SKM-1 treated with dmso at 0.1 percent for 144 hours (cell line): Measurements from ENCODE around the gene GRK2.
A peak's percentile ranks its signal among the peaks of the same experiment; 100 is the strongest.
"Not testable (repeated sequence)": the region's sequence is repeated elsewhere in the genome, so short reads cannot be mapped to it uniquely, and the experiment has no call there.

Experiments
- DNase-seq: peaks from one replicate; lab custom pipeline; 2025; ENCODE audit not compliant: unreplicated experiment; lab: John Stamatoyannopoulos, UW

Gene GRK2

DNA sequence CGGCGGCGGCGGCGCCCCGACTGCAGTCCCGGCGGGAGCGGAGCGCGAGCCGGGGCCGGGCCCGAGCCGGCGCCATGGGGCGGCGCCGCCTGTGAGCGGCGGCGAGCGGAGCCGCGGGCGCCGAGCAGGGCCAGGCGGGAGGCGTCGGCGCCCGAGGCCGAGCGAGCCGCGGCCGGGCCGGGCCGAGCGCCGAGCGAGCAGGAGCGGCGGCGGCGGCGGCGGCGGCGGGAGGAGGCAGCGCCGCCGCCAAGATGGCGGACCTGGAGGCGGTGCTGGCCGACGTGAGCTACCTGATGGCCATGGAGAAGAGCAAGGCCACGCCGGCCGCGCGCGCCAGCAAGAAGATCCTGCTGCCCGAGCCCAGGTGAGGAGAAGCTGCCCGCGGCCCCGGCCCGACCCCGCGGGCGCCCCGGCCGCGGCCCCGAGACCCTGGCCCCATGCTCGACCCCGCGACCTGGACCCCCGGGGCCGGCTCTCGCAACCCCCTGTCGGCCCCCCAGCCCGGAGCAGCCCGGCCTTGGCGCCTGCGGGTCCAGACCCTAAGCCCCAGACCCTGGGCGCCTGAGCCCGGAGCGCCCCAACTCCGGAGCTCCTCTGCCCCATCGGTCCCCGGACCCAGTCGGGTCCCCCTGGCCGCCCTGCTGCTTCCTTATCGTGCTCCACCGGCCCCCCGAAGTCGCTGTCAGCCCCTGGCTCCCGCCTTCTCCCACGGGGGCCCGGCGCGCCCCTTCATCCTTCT, at the start of gene GRK2:
Gene GRK2, plus strand, starts transcription at position 25 of the 739 bp plus-strand sequence. Its CDS starts 227 bp downstream, at position 252.
- peak; percentile 36 for DNase-seq

DNA sequence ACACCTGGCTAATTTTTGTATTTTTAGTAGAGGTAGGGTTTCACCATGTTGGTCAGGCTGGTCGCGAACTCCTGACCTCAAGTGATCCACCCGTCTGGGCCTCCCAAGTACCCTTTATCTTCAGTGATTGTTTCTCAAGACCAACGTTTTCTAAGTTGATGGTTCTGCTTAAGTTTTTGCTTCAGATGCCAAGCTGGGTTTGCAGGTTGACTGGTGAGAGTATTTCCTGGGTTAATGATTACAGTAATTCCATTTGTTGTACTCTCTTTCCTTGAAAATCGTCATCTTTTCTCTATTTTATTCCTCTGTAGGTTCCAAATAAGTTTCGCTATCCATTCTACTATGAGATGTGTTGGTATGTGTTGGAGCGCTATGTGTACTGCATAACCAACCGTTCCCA, 38.5 kb upstream of the GRK2 start:
- no peak for DNase-seq

DNA sequence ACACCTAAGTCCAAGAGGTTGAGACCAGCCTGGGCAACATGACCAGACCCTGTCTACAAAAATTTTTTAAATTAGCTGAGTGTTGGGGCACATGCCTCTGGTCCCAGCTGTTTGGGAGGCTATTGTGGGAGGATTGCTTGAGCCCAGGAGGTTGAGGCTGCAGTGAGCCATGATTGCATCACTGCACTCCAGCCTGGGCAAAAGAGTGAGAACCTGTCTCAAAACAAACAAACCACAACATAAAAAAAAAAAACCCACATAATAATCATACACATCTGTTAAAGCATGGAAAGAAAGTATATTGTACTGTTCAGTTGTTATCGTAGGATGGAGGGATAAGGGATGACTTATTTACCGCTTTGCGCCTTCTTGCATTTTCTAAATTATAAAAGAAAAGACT, 35.9 kb upstream of the GRK2 start:
- DNase-seq = no peak

DNA sequence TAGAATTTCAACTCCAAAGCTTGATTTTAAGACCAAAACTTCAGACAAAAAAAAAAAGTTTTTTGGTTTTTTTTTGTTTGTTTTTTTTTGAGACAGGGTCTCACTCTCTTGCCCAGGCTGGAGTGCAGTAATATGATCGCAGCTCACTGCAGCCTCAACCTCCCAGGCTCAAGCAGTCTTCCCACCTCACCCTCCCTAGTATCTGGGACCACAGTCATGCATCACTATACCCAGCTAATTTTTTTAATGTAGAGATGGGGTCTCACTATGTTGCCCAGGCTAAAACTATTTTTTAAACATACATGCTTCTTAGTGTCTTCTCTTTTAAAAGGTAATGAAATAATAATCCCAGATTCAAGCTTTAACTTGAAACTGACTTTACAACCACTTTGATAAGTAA, 35.4 kb upstream of the GRK2 start:
- DNase-seq = no peak

DNA sequence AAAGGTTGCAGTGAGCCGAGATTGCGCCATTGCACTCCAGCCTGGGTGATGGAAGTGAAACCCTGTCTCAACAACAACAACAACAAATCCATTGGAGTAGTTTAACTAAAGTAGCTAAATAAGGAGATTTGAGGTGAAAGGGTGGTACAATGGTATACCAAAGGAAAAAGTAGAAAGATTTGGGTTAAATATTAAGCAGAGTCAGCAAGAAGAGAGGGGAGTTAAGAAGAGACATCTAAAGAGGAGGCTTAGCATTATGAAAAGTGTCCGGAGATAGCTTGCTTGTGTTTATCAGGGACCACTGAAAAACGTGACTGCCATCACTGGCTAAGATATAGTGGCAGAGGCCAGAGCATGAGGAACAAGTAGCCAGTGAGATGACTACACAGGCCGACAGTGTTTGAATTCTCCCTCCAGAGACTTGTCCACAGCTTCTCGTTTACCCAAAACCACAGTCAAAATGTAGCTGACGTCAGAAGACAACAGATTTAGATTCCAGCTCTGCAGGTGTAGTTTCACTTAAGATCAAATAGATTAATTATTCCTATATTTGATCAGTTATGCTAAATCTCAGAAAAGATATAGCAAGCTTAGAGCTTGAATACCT, 32.6 kb upstream of the GRK2 start:
- no peak for DNase-seq

DNA sequence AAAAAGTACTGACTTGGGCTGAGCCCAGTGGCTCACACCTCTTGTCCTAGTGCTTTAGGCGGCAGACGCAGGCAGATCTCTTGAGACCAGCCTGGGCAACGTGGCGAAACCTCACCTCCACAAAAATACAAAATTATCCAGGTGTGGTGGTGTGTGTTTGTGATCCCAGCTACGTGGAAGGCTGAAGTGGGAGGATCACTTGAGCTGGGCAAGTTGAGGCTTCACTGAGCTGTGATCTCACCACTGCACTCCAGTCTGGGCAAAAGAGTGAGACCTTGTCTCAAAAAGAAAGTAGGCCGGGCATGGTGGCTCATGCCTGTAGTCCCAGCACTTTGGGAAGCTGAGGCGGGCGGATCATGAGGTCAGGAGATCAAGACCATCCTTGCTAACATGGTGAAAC, 31.7 kb upstream of the GRK2 start:
- DNase-seq = not testable (repeated sequence)

DNA sequence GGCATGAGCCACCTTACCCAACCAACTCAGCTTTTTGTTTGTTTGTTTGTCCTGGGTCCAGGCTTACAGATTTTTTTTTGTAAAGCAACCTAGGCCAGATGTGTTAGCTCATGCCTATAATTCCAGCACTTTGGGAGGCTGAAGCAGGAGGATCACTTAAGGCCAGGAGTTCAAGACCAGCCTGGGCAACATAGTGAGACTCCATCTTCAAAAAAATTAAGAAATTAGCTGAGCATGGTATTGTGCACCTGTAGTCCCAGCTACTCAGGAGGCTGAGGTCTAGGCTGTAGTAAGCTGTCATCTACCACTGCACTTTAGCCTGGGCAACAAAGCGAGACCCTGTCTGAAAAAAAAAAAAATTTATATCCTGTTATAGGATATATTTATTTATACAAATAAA, 28.7 kb upstream of the GRK2 start:
- no peak for DNase-seq

DNA sequence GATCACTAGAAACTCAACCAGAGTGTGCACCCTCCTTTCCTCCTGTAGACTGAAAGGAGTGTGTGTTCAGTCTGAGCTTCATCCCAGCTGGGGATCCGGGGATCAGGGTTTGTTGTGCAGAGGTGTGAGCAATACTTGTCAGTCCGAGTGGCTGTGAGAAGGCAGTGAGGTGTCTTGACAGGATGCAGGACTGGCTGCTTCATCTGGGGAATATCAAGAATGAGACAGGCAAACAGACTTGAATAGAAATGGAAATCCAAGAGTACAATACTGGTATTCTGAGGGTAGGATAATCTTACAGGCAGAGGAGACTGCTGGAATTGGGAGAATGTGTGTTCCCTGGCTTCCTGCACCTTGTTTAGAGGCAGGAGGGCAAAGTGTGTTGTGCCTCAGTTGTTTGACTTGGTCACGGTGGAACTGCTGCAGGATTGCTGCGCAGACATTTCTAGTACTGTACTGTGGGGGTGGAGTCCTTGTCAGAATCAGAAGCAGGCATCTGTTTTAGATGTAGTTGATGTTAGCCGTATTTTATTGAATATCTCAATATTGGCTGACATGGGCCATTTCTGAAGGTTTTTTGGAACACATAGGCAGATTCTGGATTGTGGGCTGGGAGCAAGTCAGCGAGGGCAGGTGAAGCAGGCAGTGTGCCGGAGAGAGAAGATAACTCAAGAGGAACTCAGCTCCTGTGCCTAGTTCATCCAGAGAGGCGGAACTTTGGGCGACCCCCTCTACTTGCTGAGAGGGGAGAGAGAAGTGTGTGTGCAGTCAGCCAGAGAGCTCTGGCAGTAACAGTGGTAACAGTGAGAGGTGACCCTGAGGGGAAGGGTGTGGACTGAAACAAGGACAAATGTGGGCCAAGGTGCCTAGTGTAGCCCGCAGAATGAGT, 27.1 kb upstream of the GRK2 start:
- DNase-seq = no peak

DNA sequence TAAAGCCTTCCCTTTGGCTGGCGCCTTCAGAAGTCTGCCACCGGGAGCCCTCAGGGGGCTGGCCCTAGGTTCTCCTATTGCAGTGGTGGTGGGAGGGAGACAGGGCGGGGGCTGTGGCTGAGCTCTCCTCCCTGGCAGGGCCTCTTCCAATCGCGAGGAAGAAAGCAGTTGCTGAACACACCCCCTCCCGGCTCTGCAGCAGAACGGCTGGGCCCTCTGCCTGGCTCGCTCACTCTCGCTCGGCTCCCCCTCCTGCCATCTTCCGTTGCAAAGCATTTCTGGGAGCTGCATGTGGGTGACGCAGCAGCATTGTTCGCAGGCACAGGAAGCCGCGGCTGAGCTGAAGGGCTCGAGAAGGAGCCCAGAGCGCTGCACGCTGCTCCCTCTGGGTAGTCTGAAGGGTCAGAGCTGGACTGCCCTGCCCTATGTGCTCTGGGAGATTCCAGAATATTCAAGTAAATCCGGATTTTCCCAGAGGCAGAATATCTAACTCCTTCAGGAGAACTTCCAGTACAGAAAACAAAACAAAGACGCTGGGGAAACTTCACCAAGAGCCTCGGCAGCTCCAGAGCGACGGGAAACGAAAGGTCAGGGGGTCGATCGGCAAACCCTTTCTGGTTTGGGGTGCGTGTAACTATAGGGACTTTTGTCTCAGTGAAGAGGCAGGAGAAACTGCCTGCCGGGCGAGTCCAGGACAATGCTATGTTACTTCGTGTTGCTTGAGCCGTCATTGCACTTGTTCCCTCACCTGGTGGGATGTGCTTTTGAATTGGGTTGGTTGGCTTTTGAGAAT, 26.3 kb upstream of the GRK2 start:
- DNase-seq = peak; percentile 99

DNA sequence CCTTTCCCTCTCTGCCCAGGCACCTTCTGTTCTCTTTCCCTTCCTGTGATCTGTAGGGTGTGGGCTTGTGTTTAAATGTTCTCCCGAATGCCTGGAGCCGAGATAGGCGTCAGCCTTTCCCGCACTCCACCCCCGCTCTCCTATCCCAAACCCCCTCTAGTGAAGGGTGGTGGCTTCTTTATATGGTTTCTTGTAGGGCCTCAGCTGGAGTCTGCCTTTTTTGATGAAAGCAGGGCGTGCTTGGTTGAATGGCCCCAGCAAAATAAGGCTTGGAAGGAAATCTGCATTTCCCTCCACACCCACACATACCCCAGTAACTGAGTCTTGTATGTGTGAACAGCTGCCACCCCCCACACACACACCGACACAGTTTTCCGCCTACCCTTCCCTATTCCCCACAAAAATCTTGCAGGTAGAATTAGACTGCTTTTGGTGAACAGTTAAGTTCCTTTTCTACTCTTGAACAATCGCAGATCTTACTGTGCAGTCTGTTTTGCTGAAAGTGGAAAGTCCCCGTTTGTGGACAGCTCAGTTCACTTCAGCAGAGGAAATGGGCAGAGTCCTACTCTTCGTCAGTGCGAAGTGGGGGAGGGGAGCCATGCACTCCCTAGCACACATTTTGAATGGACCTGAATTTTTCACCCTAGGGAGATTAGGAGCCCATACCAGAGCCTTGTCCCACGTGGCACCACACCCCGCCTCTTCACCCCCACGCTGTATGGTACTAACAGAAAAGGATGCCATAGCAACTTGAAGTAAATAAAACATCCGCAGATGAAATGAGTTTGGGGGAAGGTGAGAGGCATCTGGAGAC, 25.5 kb upstream of the GRK2 start:
- DNase-seq = peak; percentile 29

DNA sequence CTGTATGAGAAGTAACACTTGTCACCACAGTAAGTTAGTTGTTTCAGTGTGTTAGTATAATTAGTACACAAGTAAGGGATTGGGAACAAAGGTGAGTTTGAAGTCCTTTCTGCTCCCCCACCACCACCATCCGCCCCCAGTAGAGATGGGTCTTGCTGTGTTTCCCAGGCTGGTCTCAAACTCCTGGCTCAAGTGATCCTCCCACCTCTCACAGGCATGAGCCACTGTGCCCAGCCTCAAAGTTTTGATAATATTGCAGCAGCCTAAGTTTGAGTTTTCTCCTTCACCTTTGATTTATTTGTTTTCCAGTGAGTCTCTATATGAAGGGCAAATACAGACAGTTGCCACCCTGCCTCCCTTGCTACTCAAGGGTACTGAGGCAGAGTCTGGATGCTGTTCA, 23.7 kb upstream of the GRK2 start:
- DNase-seq = no peak

DNA sequence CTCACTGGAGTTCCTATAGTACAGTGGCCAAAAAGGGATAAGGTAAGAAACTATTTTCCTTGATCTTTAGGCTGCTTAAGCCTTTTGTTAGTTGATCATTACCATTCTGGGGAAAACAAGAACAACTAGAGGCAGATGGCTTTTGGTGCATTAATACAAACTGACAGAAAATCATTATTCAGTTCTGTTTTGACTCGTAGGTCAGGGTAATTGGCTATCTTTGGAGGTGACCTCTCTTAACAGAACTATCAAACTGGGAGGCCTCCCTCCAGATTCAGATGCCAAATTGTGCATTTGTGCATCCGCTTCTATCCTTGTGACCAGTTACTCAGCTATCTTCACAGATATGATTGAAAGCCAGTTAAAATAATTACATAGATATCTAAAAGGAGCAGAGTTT, 23.2 kb upstream of the GRK2 start:
- no peak for DNase-seq

DNA sequence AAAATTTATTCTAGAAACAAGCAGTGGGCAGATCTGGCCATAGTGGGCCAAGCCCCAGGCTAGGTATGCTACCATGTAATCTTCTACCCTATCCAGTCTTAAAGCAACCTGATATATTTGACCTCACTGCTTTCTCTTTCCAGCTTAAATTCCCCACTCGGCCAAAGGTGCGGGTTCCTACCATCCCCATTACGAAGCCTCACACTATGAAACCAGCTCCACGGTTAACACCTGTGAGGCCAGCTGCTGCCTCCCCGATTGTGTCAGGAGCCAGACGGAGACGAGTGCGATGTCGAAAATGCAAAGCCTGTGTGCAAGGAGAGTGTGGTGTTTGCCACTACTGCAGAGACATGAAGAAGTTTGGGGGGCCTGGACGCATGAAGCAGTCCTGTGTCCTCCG, 21.2 kb upstream of the GRK2 start:
- no peak for DNase-seq

DNA sequence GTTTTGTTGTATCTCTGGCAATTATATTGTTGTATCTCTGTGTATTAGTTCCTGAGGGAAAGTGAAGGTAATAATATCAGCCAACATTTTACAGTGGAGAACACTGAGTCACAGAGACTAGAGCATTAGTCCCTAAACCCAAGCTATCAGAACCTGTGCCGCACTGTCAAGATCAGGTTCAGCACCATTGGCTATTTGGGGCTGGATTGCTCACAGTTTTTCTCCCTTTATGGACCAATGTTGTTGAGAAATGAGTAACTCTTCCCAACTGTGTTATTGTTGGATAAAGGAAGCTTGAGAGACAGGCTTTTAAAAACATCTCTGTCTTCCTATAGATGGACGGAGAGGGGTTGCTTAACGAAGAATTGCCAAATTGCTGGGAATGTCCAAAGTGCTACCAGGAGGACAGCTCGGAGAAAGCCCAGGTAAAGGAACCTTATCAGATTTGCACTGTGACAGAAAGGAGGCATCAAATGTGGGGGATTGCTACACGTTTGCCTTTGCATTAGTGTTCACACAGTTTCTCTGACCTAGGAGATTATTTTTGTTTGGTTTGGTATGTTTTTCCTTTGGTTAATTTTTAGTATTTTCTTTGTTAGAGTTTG, 18.2 kb upstream of the GRK2 start:
- no peak for DNase-seq

DNA sequence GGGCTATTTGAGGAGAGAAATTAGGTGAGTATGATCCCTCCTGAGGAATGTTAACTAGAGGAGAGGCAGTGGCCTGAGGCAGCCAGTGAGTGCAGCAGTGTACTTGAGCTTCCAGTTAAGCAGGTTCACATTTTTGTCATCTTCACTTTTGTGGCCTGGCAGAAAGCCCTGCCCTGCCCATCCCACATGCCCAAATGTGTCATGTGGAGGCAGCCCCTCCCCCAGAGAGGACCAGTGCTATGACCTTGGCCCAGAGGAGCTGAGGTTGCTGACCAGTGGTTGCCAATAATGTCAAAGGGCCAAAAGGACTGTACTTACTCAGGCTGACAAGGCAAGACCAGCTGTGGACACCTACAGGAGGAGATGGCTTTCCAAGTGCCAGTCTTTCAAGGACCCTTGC, 17.6 kb upstream of the GRK2 start:
- DNase-seq = no peak

DNA sequence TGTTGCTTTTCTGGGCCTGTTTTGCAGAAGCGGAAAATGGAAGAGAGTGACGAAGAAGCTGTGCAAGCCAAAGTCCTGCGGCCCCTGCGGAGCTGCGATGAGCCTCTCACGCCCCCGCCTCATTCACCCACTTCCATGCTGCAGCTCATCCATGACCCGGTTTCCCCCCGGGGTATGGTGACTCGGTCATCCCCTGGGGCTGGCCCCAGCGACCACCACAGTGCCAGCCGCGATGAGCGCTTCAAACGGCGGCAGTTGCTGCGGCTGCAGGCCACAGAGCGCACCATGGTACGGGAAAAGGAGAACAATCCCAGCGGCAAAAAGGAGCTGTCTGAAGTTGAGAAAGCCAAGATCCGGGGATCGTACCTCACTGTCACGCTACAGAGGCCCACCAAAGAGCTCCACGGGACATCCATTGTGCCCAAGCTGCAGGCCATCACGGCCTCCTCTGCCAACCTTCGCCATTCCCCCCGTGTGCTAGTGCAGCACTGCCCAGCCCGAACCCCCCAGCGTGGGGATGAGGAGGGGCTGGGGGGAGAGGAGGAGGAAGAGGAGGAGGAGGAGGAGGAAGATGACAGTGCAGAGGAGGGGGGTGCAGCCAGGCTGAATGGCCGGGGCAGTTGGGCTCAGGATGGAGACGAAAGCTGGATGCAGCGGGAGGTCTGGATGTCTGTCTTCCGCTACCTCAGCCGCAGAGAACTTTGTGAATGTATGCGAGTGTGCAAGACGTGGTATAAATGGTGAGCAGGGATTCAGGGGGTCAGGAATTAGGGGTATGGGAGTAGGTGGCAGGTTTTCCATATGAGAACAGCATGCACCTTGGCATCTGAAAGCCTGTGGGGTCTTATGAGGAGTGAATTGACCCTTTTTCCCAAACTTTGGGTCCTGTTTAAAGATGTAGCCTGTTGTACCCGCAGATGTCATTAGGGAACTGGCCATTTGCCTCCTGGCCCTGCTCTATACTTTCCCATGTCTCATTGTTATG, 15.9 kb upstream of the GRK2 start:
- DNase-seq = no peak

DNA sequence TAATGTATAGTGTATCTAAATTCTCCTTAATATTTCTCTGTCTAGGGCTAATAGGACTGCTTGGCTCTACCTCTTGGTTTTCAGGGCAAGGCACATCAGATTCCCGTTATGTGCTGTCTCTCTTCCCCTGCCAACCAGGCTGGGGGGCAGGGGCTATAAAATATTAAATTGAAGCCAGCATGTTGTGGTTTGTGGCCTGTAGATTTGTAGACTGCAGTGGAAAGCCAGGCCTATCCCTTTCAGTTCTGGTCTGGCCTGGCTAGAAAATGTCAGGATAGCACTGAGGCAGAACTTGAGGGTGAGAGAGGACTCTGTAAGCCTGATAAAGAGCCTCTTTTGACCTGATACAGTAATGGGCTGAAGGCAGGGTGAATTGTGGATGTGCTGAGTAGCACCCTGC, 14.4 kb upstream of the GRK2 start:
- no peak for DNase-seq

DNA sequence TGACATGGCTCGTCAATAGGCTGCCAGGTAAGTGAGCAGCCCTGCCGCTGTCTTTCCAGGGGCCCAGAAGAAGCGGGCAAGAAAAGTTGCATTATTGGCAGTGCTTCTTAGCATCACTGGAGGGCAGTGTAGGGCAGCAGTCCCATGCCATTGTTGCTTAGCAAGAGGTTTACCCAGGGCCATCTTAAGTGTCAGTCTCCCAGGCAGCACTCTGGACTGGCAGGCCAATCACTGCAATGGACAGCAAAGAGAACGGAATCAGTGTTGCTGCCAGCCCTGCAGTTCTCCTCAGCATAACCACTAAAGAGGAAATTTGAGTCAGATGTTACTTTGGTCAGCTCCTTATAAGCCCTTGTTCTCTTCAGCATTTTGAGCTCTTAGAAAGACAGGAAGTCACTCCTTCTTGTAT, 13.4 kb upstream of the GRK2 start:
- DNase-seq = no peak
